PC-3 (cell line): ENCODE data around the gene UGT2A1.

Experiments used
- CTCF ChIP-seq: fragments of 300-600 bp; sonication (generic); conservative IDR thresholded peaks from 2 replicates; pipeline ENCODE4 v1.5.1; 2017; ENCODE audit warnings: antibody characterized with exemption, low read depth, mild to moderate bottlenecking, low read length
- EZH2 ChIP-seq: fragments of 300-600 bp; sonication (generic); IDR thresholded peaks from one replicate; pipeline ENCODE4 v1.6.1; 2017; ENCODE audit warnings: antibody characterized with exemption, mild to moderate bottlenecking, low read length; ENCODE audit not compliant: unreplicated experiment

GRCh38 chr4:69697536-69698242 is 44.6 kb upstream of the UGT2A1 start:
- TF ChIP-seq CTCF = no peak
- TF ChIP-seq EZH2 = no peak
